Naive B cell (primary cell): ENCODE results near the gene DHRS7. TPM values are rescaled to one million over a fixed set of nuclear protein-coding genes. Genes with fewer than 3 reads are reported as not detected.

Experiments
- ATAC-seq, 2 donors: fragments of 150-1000 bp; cut with Tn5 transposase; 2 replicates each; pipeline ENCODE4 v1.10.0; 2021; ENCODE audit warnings: low read depth in 2 of 2, mild to moderate bottlenecking in 2 of 2, moderate library complexity in 2 of 2
- DNase-seq: peaks from one replicate; pipeline ENCODE4 v3.0.0; 2022
- H3K27ac Mint-ChIP-seq, 6 donors: one replicate each; pipeline ENCODE4 v1.8.0; 2020 to 2022; ENCODE audit warnings: mild to moderate bottlenecking in 6 of 6, mixed read lengths in 6 of 6, moderate library complexity in 5 of 6, inconsistent platforms in 2 of 6
- H3K27me3 Mint-ChIP-seq, 3 donors: one replicate each; pipeline ENCODE4 v1.8.0; 2021 to 2022; ENCODE audit warnings: mixed read lengths in 3 of 3, mild to moderate bottlenecking in 1 of 3
- H3K36me3 Mint-ChIP-seq, 2 donors: one replicate each; pipeline ENCODE4 v1.8.0; 2020 to 2022; ENCODE audit warnings: mixed read lengths in 2 of 2, inconsistent platforms in 1 of 2, mild to moderate bottlenecking in 1 of 2
- H3K4me1 Mint-ChIP-seq, 3 donors: one replicate each; pipeline ENCODE4 v1.8.0; 2020 to 2022; ENCODE audit warnings: mixed read lengths in 3 of 3, inconsistent platforms in 1 of 3, mild to moderate bottlenecking in 1 of 3, moderate library complexity in 1 of 3
- H3K4me3 Mint-ChIP-seq, 8 donors: one replicate each; pipeline ENCODE4 v1.8.0; 2020 to 2022; ENCODE audit warnings: mild to moderate bottlenecking in 8 of 8, mixed read lengths in 8 of 8, moderate library complexity in 8 of 8, inconsistent platforms in 2 of 8
- H3K9me3 Mint-ChIP-seq, 7 donors: one replicate each; pipeline ENCODE4 v1.8.0; 2020 to 2022; ENCODE audit warnings: mixed read lengths in 7 of 7, mild to moderate bottlenecking in 5 of 7, inconsistent platforms in 2 of 7, moderate library complexity in 1 of 7
- polyA plus RNA-seq, 6 donors: library from polyadenylated mRNA; unstranded; fragments of 300-500 nt; fragmentation: Illumina TruSeq; gene quantifications; one replicate each; pipeline ENCODE4 v1.2.3, GENCODE V29; 2021; ENCODE audit warnings: low read depth in 6 of 6

Gene DHRS7, protein sequence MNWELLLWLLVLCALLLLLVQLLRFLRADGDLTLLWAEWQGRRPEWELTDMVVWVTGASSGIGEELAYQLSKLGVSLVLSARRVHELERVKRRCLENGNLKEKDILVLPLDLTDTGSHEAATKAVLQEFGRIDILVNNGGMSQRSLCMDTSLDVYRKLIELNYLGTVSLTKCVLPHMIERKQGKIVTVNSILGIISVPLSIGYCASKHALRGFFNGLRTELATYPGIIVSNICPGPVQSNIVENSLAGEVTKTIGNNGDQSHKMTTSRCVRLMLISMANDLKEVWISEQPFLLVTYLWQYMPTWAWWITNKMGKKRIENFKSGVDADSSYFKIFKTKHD
- 100 to 1,000 TPM; 111 to 186 (median 139) TPM for polyA plus RNA-seq

DNA sequence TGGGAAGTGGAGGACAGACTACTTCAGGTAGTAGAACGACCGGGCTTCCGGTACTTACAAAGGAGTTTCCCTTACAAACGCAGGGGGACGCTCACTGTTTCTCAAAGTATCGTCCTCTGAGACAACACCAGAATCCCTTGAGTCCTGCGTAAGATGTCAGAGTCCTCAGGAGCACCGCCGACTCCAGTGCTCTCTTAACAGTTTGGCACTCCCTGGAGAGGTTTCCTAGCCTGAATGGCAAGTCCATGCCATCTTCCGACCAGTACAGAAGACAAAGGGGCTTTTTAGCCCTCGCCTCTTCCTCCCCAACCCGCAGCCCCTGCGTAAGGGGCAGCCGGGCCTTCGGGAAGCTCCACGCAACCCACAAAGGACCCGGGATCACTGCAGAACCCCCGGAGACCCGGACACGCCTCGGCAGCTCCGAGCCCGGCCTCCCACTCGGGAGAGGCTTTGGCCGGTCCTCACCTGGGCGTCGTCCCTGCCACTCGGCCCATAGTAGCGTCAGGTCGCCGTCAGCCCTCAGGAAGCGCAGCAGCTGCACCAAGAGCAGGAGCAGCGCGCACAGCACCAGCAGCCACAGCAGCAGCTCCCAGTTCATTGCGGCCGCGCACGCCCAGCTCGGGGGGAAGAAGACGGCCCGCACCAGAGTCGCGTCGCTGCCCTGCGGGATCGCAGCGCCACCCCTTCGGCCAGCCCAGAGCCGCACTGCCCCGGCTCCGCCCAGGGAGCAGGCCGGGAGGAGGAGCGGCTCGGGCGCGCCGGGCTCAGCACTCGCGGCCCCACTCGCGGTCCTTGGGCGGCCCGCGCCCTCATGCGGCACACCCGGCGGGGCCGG is at the start of gene DHRS7:
Gene DHRS7 (minus strand): TSS at position 687 of the 835 bp plus-strand sequence. CDS start 89 bp downstream, at position 598.
- H3K9me3 Mint-ChIP-seq = no peaks in the 10 kb centered on the region
- ATAC-seq (peak; percentile 77 to 82), DNase-seq (peak; percentile 65)
- no peaks in the 10 kb centered on the region for H3K27me3 Mint-ChIP-seq
- H3K4me1 Mint-ChIP-seq = peaks cover 26 to 45% (median 35%) of the 10 kb centered on the region in 3 donors
- peak within 1 kb of the TSS; percentile 93 to 99 (median 98) for H3K4me3 Mint-ChIP-seq
- peak within 1 kb of the TSS; percentile 95 to 99 (median 98) for H3K27ac Mint-ChIP-seq
- no peaks in the 10 kb centered on the region for H3K36me3 Mint-ChIP-seq

DNA sequence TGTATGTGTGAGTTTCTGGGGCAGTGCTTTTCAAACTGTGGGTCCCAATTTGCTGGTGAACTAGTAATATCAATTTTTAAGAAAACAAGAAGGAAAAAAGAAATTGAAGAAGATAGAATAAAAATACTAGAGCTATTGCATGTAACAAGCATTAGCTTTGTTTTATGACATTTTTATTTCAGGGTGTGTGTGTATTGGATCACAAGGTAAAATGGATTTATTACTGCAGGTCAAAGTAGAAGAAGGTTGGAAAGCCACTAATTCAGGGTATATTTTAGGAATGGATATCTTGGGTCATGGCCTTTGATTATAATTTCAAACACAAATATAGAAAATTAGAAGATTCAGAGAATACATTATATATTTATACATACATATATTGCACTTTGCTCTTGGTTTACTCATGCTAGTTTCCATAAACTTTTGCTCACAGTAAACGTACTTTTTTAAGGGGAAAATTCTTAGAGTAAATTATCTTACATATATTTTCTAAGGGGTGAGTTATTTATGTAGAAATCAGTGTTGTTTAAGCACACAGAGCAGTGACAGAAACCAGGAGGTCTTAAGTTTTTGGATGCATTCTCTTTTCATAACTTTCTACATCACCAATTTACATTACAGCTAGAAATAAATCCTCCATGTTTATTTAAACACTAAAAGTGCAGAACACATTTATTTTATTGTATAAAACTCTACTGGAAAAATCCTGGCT is 49.4 kb upstream of the DHRS7 start:
- Mint-ChIP-seq H3K9me3 (no peaks in the 10 kb centered on the region), H3K27me3 (peaks cover 12 to 41% (median 27%) of the 10 kb centered on the region in 3 donors)
- no peak for ATAC-seq

DNA sequence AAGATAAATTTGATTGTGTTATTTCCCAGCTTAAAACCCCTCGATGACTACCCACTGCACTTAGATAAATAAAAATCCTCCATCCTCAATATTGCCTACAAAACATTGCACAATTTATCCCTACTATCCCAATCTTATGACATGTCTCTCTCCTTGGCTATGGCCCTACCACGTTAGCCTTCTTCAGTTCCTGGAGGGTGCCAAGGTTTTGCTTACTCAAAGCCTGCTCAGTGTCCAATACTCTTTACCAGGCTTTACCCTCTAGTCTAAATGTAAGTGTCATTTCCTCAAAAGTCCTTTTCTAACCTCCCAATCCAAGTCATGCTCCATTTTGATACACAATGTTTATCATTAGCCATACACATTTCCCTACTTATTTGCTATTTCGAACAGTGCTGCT is 48.8 kb upstream of the DHRS7 start:
- DNase-seq (no peak), ATAC-seq (no peak)
- H3K36me3 Mint-ChIP-seq = no peaks in the 10 kb centered on the region
- H3K27ac Mint-ChIP-seq = no peak overlapping the region
- H3K9me3 Mint-ChIP-seq = peaks cover 0 to 5% (median 0%) of the 10 kb centered on the region in 7 donors
- H3K4me1 Mint-ChIP-seq = peaks cover 0 to 7% (median 0%) of the 10 kb centered on the region in 3 donors
- H3K27me3 Mint-ChIP-seq = peaks cover 15 to 46% (median 33%) of the 10 kb centered on the region in 3 donors
- no peak overlapping the region for H3K4me3 Mint-ChIP-seq

More for the DNA sequence above, 49.4 kb upstream of the DHRS7 start:
- no peak for DNase-seq
- Mint-ChIP-seq H3K4me3 (no peak overlapping the region), H3K27ac (no peak overlapping the region), H3K4me1 (peaks cover 0 to 7% (median 0%) of the 10 kb centered on the region in 3 donors), H3K36me3 (no peaks in the 10 kb centered on the region)

DNA sequence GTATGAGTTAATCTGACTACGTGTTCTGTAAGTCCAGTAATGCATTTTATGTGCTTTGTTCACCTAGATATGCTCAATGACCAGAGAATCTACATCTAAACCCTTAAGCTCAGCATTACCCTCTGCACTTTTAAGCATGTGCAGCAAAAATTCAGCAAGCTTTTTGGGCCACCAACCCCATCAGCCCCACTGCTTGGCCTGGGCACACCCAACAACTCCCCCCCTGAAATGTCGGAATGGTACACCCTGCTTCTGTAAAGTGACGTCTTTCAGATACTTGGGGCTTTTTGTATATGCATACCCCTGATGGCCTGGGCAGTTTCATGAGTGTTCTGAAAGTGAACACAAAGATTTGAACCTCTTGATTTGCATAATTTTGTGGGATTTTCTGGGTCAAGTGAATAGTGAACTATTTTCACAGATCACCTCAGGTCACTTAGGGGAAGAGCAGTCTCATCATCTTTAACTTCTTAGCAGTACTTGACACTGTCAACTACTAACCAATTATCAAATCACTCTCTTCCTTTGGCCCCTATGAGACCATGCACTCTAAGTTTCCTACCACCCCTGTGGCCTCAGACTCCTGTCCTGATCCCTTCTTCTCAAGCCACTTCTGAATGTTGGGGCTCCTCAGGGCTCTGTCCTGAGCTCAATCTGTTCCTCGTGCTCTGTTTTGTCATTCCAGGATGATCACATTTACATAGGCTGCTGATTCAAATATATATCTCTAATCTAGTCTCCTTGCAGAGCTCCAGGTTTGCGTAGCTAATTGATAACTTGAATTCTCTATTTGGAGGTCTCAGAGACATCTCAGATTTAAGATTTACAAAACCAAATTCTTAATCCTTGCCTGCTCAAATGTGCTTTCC is 47.5 kb upstream of the DHRS7 start:
- Mint-ChIP-seq H3K27me3 (peaks cover 20 to 42% (median 37%) of the 10 kb centered on the region in 3 donors), H3K4me3 (no peak overlapping the region), H3K36me3 (no peaks in the 10 kb centered on the region), H3K4me1 (peaks cover 0 to 7% (median 0%) of the 10 kb centered on the region in 3 donors), H3K9me3 (peaks cover 0 to 5% (median 0%) of the 10 kb centered on the region in 7 donors), H3K27ac (peak overlapping the region in 1 of 6 donors; percentile 5)
- ATAC-seq = peak; percentile 48 to 73
- no peak for DNase-seq

DNA sequence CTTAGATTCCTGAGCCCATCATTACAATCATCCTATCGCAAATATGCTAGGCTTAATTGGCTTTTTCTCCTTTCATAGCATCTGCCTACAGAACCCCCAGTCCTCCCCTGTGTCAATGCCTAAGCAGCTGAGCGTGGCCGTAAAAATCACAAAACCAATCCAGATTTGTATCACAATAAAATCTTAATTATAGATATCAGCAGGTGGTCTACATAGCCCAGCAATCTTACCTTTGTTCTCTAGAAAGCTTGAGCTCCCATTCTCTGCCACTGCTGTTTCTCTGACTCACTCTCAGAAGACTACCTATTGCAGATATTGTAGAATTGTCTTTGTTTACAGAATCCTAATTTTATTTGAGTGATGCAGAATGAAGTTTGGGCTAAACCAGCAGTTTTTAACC is 46.0 kb upstream of the DHRS7 start:
- H3K4me1 Mint-ChIP-seq = peaks cover 0 to 7% (median 0%) of the 10 kb centered on the region in 3 donors
- H3K36me3 Mint-ChIP-seq = no peaks in the 10 kb centered on the region
- H3K27ac Mint-ChIP-seq = peak overlapping the region in 1 of 6 donors; percentile 25
- DNase-seq = no peak
- peak overlapping the region in 1 of 8 donors; percentile 2 for H3K4me3 Mint-ChIP-seq
- peaks cover 0 to 5% (median 0%) of the 10 kb centered on the region in 7 donors for H3K9me3 Mint-ChIP-seq
- ATAC-seq = no peak
- peaks cover 33 to 52% (median 50%) of the 10 kb centered on the region in 3 donors for H3K27me3 Mint-ChIP-seq

DNA sequence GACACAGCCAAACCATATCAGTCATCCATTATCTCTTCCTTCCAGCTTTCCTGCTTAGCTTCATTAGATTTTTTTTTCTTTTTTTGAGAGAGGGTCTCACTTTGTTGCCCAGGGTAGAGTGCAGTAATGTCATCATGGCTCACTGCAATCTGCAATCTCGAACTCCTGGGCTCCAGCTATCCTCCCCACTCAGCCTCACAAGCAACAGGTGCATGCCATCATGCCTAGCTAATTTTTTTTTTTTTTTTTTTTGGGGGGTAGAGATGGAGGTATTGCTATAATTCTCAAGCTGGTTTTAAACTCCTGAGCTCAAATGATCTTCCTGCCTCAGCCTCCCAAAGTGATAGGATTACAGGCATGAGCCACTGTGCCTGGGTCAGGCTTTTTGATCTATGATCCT is 45.5 kb upstream of the DHRS7 start:
- Mint-ChIP-seq H3K27ac (no peak overlapping the region), H3K4me3 (no peak overlapping the region), H3K36me3 (no peaks in the 10 kb centered on the region), H3K9me3 (peaks cover 0 to 5% (median 0%) of the 10 kb centered on the region in 7 donors), H3K4me1 (peaks cover 0 to 7% (median 0%) of the 10 kb centered on the region in 3 donors), H3K27me3 (peaks cover 36 to 55% (median 50%) of the 10 kb centered on the region in 3 donors)
- DNase-seq (no peak), ATAC-seq (no peak)

DNA sequence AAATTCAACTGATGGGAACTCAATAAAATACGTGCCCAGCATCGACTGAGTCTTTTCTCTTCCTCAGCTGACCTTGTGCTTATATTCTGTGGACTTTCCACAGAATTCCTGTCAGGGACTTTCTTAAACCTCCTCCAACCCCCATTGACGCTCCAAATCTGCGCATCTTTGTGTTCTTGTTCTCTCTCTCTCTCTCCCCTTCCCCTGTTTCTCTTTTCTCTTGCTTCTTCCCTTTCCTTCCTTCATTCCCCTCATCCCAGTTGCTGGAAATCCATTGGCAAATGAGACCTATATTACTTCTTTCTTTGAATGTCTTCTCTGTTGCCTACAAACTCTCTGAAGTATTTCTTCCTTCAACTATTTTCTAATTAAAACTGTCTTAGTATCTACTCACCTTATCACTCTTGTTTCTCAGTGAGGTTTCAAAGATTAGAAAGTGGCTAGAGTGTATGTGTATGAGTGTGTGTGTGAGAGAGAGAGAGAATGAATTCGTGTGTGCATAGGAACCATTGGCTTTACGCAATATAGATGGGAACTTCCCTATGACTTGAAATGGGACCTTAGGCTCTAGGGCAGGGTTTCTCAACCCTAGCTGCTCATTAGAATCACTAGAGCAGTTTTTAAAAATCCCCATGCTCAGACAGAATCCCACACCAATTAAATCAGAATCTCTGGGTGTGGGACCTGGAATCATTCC is 41.8 kb upstream of the DHRS7 start:
- no peak for DNase-seq
- ATAC-seq = no peak
- Mint-ChIP-seq H3K4me3 (peak overlapping the region in 1 of 8 donors; percentile 18), H3K9me3 (peaks cover 0 to 5% (median 0%) of the 10 kb centered on the region in 7 donors), H3K36me3 (no peaks in the 10 kb centered on the region), H3K27me3 (peaks cover 42 to 53% (median 44%) of the 10 kb centered on the region in 3 donors), H3K27ac (no peak overlapping the region), H3K4me1 (peaks cover 0 to 5% (median 0%) of the 10 kb centered on the region in 3 donors)

DNA sequence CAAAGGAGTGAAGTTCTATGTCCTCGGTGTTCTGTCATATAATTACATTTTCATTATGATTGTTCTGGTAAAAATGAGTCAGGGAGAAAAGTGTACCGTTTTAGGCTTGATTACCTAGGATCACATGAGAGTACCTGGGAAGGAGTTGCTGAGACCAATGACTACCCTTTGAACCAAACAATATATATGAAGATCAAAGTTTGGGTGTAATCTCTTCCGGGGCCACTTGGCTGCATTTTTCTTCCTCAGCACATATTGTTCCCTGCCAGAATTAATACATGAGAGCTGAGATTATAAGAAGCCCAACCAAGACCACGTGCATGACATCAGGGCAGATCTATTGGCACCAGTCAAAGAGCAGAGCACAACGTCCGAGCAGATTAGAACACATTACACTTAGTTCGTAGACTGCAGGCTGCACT is 41.1 kb upstream of the DHRS7 start:
- peaks cover 0 to 5% (median 0%) of the 10 kb centered on the region in 3 donors for H3K4me1 Mint-ChIP-seq
- DNase-seq (no peak), ATAC-seq (no peak)
- no peaks in the 10 kb centered on the region for H3K36me3 Mint-ChIP-seq
- H3K27ac Mint-ChIP-seq = no peak overlapping the region
- no peak overlapping the region for H3K4me3 Mint-ChIP-seq
- H3K9me3 Mint-ChIP-seq = peaks cover 2 to 6% (median 5%) of the 10 kb centered on the region in 7 donors
- peaks cover 47 to 56% (median 47%) of the 10 kb centered on the region in 3 donors for H3K27me3 Mint-ChIP-seq

DNA sequence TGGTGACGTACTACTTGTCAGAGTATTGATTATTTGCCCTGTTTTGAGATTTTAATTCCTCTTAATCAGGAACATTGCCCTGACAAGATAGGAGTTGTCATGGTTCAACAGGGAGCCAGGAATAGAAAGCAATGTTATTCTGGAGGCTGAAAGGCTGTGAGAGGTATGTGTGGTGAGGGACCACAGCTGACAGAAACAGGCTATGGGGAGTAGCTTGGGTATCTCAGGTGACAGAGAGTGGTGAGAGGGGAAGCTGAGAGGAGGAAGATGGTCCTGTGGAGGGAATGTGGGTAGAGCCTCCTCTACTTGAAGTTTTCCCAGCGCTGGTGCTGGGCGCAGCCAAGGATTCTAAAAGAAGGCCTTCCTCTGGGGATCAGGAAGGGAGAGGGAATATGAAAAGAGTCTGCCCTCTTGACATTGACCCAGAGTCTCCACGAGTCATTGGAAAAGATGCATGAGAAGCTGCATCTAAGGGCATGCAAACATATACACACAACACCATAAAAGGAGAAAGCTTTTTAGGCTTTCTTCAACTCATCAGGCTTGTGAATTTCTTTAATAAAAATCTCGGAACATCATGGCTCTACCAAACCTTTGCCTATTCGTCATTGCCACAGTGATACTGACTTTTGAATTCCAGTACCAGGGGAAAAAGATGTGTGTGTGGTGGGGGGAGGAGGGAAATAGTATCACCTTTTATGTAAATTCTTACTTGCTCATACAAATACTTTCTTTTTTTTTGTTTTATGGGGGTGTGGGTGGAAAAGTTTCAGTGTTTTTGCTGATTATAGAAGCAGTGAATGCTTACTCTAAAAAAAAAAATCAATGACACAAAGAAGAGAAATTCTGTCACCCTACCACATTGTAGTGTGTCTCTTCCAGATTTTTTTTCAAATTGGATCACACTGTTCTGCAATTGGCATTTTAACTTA is 39.9 kb upstream of the DHRS7 start:
- Mint-ChIP-seq H3K27ac (peak overlapping the region in 1 of 6 donors; percentile 26), H3K4me1 (peaks cover 0 to 5% (median 0%) of the 10 kb centered on the region in 3 donors), H3K9me3 (peaks cover 4 to 18% (median 8%) of the 10 kb centered on the region in 7 donors), H3K4me3 (no peak overlapping the region), H3K27me3 (peaks cover 47 to 58% (median 49%) of the 10 kb centered on the region in 3 donors), H3K36me3 (peaks cover under 1 to 2% of the 10 kb centered on the region in 2 donors)
- DNase-seq (no peak), ATAC-seq (no peak)

DNA sequence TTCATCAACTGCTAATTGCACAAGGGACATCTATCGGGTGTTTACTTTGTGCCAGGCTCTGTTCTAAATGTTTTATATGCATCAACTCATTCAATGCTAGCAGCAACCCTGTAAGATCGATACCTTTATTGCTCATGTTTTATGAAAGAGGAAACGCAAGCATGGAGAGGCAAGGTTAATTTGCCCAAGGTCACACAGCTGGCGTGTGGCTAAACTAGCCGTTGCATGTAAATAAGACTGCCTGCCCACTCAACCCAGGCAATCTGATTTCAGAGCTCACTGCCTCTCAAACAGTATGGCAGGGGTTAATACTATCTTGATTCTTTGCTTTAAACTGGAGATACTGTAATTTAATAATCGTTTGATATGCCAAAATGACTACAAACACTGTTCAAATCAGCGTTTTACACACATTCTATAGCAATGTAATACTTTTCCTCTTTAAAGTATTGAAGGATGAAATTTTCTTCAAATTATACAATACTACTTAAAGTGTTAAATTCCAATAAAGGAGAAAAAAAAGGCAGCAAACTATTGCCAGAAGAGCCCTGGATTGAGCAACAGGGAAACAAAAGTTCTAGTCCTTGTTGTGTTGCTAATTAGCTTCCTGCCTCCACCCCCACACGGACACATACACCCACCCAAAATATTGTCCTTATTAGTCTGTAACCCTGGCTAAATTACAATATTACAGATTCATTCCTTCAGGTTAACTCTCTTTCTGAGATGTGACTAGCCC is 39.1 kb upstream of the DHRS7 start:
- peaks cover 0 to 5% (median 0%) of the 10 kb centered on the region in 3 donors for H3K4me1 Mint-ChIP-seq
- no peak overlapping the region for H3K27ac Mint-ChIP-seq
- peaks cover 9 to 11% of the 10 kb centered on the region in 2 donors for H3K36me3 Mint-ChIP-seq
- H3K27me3 Mint-ChIP-seq = peaks cover 48 to 57% (median 52%) of the 10 kb centered on the region in 3 donors
- ATAC-seq (no peak), DNase-seq (no peak)
- no peak overlapping the region for H3K4me3 Mint-ChIP-seq
- H3K9me3 Mint-ChIP-seq = peaks cover 8 to 26% (median 17%) of the 10 kb centered on the region in 7 donors
